HK-2 (cell line): ENCODE measurements around the gene HSPA1B.
"Not testable (repeated sequence)": the region's sequence is repeated elsewhere in the genome, so short reads cannot be mapped to it uniquely, and the experiment has no call there.

ENCODE experiments used
- DNase-seq: peaks from one replicate; pipeline ENCODE4 v3.0.0-alpha.2; 2018; ENCODE audit not compliant: unreplicated experiment

The HSPA1B gene

DNA sequence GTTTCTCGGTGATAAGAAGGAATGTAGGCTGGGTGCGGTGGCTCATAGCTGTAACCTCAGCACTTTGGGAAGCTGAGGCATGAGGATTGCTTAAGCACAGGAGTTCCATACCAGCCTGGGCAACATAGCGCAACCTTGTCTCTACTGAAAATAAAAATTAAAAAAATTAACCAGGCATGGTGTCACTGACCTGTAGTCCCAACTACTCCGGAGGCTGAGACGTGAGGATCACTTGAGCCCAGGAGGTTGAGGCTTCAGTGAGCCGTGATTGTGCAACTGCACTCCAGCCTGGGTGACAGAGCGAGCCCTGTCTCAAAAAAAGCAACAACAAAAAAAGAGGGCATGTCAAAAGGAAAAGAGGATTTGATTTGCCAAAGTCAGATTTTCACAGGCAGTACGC, 31.2 kb downstream of the HSPA1B start:
- no peak for DNase-seq

DNA sequence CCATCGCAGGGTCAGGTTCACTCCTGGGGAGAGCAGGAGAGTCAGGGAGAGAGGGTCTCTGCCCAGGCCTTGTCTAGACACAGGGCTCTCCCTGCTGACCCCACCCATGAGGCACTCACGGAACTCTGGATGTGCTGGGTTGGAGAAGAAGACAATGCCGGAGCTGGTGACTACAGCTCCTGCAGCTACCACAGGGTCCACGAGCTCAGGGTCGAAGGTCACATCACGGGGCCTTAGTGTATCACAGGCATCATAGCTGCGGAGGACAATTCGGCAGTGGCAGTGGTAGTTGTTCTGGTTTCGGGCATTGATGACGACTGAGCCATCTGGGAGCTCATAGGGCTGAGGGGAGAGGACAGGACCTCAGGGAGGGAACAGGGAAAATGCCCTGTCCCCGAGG, 32.4 kb downstream of the HSPA1B start:
- no peak for DNase-seq

DNA sequence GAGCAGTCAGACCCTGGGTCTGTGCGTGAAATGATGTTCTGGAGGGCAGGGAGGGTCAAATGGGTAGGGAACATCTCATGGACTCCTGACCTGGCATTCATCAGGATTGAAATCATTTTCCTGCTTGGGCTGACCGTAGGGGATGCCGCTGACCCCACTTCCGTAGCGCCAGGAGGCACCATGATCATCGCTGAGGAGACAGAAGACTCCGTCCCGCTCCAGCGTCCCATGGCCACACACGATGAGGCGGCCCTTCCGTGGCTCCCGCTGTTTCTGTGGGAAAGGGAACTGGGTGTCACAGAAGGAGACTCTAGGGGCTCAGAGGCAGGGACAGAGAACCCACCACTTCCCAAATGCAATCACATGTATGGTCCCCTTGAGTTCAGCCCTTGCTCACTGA, 32.8 kb downstream of the HSPA1B start:
- no peak for DNase-seq

DNA sequence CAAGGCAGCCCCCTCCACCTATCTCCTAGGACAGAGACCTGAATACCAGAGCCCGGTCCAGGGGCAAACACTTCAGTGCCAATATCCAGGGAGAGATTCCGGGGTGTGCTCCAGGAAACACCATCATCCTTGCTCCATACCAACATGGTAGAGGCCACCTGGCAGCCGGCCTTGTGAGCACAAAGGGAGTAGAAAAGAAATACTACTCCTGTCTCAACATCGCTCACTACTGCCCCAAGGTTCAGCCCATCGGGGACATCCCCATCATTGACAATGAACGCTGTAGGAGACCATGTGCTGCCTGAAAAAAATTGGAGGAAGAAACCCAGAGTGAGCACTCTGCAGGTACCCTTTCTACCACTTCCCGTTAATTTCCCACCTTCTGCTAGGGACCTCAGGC, 33.6 kb downstream of the HSPA1B start:
- no peak for DNase-seq

DNA sequence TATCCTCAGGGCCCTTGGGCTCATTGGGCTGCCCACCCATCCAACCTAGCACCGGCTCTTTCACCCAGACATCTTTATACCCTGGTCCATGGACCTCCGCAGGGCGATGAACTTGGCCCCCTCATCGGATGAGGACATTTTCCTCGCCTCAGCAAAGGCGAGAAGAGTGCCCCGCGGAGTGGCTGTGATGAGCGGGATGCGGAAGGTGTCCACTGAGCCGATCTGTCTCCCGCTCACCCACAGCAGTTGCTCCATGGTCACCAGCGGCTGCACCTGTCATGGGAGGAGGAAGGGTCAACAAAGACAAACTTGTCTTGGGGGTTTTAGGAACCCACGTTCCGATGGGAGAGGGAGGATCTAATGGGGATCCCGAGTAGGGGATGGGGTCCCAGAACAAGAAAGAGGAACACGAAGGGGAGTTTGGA, 34.4 kb downstream of the HSPA1B start:
- no peak for DNase-seq

DNA sequence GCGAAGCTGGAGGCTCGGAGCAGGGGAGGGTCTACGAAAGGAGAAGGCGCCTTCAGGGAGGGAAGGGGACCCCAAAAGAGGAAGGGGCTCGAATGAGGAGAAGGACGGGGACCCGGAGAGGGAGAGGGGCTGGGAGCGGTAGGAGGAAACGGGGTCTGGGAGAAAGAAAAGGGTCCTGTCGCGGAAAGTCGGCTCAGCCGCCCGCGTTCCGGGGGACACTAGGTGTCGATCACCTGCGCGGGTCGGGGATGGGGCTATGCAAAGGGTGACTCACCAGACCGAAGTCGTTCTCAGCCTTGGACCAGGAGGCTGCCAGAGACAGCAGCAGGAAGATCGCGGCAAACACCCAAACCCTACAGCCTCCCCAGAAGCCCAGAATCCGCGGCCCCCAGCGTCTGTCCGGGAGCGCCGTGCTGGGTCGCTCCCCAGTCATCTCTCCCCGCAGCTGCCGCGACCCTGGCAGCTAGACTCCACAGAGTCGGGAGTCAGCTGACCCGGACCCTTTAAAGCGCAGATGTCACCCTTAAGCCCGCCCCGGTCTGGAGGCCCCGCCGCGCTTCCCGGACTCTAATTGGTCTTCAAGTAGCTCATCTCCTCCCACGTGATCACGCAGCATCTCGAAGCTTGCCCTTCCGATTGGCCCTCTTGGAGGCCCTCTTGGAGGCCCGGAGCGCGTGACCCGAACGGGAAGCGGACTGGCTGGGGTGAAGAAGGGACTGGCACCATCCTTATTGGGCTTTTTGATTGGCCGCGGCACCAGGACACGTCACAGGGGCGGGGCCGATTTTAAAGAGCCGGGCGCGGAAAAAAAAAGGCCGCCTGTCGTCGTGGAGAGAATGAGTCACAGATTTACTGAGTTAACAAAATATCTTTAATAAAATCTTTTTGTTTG, 35.1 kb downstream of the HSPA1B start, which contains the start of gene NEU1:
Gene NEU1 (minus strand): TSS at position 478 of the 892 bp plus-strand sequence. CDS start 45 bp downstream, at position 433.
- peak; percentile 100 for DNase-seq

DNA sequence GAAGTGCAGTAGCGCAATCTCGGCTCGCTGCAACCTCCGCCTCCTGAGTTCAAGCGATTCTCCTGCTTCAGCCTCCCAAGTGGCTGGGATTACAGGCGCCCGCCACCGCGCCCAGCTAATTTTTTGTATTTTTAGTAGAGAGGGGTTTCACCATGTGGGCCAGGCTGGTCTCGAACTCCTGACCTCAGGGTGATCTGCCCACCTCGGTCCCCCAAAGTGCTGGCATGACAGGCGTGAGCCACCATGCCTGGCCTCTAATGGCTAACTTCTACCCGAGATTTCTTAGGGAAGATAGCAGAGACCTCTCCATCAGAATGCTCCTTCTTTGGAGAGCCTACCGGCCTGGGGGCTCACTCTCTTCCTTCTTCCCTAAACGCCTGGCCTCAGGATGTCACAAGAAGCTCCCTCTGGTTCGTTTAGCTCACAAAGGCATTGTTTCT, 36.6 kb downstream of the HSPA1B start:
- DNase-seq, result not testable (repeated sequence)

DNA sequence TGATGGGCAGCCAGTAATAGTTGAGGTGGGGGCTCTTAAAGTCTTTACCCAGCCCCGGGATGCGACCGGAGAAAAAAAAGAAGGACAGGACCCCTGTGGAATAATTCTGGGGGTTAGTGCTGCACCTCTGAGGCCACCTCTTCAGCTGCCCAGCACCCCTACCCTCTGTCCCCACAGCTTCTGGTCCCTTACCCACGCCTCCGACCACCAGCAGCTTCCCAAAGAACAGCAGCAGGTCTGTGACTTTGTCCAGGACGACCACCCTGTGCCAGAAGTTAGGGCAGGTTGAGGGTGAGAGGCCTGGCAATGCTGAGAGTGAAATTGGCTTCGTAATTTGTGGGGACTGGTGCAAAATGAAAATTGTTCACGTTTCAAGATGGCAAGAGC, 37.3 kb downstream of the HSPA1B start:
- DNase-seq, result no peak

DNA sequence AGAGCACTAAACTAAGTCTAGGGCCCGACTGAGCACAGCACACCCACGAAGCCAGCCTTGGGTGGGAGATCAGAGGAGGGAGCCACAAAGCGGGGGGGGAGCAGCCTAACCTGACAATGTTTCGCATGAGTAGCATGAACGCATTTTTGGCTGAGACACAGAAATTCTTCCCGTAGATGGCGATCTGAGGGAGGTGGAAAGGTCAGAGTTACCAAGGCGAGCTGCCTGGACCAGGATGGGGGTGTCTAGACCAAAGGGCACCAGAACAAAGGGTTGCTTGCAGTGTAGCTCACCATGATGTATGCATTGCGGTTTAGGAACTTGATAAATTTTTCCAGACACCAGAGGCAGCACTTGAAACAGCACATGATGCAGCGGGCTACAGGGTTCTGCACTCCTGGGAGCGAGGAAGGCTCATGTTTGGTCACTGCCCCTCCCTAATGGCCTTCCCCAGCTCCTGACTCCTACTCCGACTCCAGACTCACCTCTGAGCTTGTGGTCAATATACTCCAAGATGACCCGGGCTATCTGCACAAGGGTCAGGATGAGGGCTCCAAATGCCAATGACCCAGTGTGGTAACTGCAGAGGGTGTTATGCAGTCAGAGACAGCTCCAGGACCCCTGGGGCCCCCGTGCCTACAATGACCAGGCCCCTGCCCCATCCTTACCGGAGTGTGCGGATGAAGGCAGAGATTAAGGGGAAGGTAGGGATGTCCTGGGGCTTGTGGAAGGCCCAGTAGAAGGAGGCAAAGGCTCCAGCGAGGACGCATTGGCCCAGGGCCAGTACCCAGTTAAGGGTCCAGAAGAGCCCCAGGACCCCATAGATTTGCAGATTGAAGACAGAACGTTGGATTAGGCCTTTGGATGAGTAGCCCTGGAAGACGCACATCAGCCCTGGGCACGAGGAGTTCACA, 37.9 kb downstream of the HSPA1B start:
- DNase-seq, result no peak

DNA sequence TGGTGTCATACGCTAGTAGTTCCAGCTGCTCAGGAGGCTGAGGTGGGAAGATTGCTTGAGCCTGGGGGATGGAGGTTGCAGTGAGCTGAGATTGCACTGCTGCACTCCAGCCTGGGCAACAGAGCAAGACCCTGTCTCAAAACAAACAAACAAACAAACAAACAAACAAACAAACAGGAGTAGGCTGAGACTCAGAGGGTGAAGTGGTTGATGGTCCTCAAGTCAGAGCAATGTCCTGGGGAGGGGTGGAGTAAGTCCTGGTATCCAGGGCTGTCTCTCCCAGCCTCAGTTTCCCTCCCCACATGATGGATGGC, 41.1 kb downstream of the HSPA1B start:
- DNase-seq, result not testable (repeated sequence)

DNA sequence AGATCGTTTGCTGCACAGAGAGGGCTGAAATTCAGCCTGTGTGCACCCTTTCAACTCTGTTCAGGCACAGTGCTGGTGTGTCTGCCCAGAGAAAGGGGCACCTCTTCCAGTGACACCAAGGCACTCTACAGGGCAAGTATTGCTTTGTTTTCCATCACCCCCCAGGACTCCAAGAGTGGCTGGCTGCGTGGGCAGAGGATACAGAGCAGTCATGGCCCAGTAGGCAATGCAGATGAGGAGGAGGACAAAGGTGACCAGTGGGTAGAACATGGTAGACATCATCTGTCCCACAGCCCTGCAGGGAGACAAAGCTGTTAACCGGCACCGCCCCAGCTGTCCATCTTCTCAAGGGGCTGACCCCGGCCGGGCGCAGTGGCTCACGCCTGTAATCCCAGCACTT, 41.8 kb downstream of the HSPA1B start:
- no peak for DNase-seq

DNA sequence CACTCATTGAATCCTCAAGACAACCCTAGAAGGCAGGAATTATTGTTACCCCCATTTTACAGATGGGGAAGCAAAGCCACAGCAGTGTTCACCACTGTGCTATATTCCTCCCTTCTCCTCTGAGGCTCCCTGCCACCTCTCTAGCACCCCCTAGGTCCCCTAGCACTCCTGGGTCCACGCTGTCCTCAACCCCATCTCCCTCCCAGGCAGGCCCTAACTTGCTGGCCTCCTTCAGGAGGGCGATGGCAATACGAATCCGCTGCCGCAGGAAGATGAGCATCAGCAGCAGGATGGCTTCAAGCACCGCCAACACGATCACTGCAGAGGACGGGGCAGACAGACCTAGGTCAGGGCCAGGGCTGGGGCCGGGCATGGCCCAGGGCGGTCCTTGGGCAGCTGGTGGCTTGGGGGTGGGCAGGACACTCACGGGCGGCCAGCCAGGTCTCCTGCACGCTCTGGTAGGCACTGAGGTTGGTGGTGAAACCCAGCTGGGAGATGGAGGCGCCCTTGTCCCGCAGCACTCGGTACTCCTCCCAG, 42.9 kb downstream of the HSPA1B start:
- DNase-seq, result no peak

DNA sequence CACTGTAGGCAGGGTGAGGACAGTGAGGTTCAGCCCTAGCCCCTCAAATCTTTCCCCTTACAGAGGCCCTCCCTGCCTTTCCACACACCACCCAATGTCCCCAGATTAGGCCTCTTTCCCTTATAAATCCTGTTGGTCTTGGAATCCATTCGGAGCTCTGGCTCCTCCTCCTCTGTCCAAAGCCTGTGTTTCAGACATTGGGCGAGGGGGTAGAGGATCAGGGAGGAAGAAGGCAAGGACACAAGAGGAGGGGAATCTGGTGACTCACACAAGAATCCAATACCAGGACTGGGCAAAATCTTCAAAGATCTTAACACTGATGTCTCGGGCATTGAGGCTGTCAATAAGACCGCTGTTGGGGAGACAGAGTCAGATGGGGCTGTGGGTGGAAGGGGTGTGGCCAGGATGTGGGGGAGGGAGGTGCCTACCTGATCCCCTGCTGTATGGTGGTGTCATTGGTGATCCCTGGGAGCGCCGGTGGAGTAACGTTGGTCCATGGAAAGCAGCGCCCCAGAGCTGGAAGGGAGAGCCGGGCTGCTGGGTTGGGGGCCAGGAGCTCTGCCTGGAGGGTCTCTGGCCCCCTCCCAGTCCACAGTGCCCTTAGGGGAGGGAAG, 43.6 kb downstream of the HSPA1B start:
- no peak for DNase-seq

DNA sequence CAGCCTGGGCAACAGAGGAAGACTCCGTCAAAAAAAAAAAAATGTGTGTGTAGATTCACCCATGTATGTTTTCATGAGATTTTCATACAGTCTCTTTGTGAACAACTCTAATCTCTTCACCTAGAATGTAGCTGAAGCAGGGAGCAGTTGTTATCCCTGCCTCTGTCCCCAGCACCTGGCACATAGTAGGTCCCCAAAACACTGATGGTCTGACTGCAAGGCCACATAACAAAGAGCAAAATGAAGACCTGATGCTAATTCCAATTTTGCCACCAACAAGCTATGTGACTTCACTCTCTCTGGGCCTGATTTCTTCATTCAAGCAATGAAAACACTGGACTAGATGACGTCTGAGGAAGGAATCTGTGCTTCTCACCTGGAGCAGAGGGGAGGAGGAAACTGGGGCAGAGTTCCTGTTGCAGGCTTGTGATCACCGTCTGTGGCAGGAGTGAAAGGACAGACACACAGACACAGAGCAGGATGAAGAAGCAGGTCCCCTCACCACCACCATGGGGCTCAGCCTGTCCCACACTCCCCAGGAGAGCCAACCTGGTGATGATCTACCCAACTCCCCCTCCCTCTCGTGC, 46.6 kb downstream of the HSPA1B start:
- no peak for DNase-seq

DNA sequence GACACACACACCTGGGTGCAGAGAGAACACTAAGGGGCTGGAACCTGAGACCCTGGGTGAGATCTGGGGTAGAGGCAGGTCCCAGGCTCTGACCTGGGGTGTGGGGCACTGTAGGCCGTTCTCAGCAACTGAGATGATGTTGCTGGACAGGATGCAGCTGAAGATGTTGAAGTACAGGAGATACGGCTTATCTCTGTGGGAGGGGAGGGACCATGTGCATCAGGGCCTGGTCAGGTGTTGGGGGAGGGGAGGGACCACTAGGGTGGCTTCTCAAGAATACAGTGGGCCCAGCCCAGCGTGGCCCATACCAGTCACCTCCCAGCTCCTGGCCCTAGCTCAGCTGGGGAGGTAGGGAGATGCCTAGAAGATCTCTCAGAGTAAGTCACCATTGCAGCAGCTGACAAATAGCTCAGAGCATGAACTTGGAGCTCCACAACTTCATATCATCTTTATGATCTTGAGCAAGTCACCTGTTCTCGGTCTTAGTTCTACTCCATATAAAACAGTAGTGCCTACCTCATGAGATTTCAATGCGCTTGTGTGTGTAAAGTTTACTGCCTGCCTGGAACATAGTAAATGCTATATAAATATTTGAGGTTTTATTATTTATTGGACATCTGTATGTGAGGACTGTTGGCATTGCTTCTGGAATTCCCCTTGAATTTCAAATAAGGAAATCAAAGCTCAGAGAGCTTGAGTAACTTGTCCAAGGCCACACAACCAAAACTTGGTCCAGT, 47.5 kb downstream of the HSPA1B start:
- DNase-seq, result no peak

DNA sequence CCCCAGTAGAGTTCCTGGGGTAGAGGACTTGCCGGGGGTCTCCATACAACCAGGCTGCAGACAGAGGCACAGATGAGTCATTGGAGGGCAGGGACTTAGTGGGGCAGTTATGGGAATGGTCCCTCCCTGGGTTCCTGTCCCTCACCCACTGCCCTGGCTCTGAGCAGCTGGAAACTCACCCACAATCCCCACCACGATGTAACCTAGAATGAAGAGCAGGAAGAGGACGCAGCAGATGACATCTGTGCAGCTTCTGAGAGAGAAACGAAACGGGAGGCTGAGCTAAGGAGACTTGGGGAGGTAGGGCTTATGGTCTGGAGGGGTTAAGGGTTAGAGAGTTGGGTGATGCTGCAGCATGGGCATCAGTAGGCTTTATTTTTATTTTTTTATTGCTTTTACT, 48.3 kb downstream of the HSPA1B start:
- DNase-seq, result no peak

DNA sequence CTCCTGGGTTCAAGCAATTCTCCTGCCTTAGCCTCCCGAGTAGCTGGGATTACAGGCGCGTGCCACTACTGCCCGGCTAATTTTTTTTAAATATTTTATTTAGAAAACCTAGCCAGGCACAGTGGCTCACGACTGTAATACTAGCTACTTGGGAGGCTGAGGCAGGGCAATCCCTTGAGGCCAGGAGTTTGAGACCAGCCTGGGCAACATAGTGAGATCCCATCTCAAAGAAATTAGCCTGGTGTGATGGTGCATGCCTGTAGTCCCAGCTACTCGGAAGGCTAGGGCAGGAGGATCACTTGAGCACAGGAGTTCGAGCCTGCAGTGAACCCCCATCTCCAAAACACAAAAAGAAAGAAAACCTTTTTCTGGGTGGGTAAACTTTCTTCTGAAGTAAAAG, 48.8 kb downstream of the HSPA1B start:
- DNase-seq, result no peak

DNA sequence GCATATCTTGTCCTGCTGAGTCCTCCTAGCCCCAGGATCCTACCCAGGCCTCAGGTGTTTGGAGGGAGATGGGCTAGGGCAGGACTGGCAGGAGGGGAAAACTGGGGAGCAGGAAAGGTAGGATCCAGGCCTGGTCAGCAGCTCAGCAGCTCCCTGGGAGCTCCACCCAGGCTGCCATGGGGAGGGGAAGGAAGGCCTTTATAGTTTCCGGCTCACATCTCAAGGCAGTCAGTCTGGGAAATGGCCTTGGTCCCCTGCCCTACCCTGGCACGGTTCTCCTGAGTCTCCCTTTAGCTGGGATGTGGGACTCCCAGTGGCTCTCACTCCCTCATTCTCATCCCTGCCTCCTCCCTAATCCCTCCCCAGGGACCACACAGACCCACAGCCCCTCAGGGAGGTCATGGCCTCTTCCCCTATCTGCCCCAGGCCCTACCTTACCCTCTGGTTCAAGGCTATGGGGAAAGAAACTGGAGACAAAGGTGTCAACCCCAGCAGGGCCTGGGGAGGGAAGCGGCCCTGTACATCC, 49.6 kb downstream of the HSPA1B start:
- DNase-seq, result no peak

DNA sequence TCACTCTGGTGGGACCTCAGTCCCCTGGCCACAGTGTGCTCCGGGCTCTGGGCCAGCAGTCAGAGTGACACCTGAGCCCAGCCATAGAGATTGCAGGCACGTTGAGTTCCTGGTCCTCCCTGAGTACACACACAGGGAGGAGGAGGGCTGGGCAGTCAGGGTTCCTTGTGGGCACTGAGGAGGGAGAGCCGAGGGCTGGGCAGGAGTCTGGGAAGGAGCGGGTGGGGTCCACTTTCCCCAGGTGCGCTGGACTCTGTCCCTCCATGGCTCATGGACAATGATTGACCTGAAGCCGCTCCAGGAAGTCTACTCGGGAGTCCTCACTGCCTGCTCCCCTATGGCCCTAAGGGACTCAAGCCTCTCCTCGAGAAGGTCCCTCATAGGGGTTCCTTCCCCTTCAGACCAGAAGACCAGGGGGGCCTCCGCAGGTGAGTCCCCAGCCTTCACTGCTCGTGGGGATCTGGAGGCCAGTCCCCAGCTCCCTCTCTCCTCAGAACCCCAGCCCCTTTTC, 50.2 kb downstream of the HSPA1B start:
- no peak for DNase-seq

DNA sequence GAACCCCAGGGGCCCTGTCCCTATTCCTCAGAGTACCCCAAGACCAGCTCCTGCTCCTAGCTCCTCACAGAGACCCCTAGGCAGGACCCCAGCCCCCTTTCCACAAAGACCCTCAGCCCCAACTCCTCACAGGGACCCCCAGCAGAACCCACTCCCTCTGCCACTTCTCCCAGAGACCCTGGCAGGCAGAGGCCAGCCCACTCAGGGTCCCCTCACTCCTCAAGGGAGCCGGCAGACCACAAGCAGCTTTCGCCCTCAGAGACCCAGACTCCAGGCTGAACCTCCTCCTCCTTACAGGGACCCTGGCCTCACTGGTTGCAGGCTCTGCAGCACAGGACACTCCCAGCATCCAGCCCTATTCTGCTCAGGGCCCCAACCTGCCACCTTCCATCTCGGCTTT, 50.7 kb downstream of the HSPA1B start:
- no peak for DNase-seq

DNA sequence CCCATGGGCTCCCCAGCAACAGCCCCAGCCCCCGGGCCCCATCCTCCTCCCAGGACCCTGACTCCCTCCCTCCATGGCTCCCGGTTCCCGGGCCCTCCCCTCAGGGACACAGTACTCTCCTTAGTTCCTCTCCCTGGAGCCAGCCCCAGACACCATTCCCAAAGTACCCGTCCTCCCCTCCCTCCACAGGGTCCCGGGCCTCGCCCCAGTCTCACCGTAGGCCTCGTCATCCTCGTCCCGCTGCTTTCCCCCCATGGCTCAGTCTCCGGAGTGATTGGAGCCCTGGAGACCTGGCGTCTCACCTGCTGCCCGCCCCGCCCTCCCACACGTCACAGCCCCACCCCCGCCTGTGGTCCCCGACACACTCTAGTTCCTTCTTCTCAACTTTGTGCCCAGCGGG, 51.2 kb downstream of the HSPA1B start, which contains the start of gene SLC44A4:
Gene SLC44A4 (minus strand): TSS at position 272 of the 400 bp plus-strand sequence. CDS start 17 bp downstream, at position 255.
- no peak for DNase-seq
